ENCODE results near the gene ASIC2.

The ASIC2 gene

DNA sequence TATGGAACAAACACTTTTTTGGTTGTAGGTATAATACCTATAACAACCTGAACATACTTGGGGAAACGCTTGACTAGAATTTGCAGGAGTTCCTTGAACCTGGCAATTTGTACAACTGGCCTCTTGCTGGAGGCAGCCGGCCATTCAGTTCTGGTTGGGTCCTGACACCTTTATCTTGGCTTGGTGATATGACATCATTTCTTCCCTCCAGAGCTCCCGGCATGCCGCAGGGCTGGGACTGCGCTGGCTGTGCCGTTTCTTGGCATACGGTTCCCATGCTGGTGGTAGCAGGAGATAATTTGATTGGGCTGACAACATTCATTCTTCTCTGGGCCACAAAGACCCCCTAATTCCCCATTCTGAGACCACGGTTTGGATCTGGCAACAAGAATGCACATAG is 87.5 kb downstream of the ASIC2 start:
- DNase-seq (ENCODE audit: low read depth in 1 of 2, low spot score in 1 of 2): no peak

DNA sequence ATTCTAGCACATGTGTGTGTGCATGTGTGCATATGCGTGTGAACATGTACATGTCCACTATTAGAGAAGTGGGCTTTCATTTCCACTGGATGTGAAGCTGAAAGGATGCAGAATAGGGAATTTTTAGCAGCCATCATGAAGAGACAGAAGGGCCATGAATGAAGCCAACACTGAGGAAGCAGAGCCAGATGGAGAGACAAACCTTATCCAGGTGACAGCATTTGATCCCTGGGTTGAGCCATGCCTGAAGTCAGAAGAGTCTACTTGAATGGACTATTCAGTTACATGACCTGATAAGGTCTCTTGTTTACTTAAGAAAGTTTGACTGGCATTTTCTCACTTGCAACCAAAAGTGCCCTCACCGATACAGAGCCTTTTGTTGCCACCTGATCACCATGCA is 88.4 kb downstream of the ASIC2 start:
- no peak for DNase-seq (ENCODE audit: low read depth in 1 of 2, low spot score in 1 of 2)

DNA sequence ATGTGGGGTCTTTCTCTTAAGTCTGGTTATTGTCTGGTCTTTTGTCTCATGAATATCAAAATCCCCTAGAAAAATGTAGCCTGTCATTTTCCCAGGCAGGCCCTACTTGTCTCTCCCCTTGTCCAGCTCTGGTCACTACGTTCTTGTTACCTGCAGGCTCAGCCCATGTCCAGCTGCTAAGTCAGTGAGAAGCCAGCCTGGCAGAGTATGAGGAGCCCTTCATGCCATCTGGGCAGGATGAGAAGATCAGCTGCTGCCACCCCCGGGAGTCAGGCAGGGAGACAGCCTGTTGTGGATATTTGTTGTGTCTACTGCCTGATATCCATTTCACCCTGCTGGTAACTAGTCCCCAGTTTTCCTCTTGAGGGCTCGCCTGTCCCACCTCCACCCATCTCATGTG is 88.9 kb downstream of the ASIC2 start:
- DNase-seq (ENCODE audit: low read depth in 1 of 2, low spot score in 1 of 2): no peak

DNA sequence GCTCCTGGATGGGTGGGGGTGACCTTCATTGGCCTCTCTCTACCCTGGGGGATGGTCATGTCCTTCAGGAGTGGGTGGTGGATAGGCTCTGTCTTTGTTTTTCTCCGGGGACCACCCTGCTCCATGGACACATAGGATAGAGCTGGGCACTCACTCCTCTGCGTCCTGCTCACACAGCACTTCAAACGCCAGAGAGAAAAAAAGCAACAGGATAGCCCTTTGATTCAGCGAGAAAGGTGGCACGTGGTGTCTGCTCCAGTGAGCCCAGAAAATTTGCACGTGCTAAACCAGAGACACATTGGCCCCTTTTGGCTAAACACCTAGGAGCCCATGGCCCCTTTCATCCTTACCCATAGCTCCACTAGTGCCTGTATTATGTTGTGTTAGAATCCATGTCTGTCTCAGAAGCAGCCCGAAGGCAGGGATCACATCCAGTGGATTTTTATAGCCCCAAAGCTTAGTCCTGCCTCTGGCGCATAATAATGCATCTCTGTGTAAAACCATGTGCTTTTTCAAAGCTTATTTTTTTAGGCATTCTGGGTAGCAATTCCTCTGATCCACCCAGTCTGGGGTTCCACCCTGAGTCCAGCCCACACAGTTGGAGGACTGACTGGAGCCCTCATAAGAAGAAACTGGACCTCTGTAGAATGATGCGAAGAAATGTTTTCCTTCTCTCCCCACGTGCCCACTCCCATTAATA is 90.1 kb downstream of the ASIC2 start:
- no peak for DNase-seq (ENCODE audit: low read depth in 1 of 2, low spot score in 1 of 2)

DNA sequence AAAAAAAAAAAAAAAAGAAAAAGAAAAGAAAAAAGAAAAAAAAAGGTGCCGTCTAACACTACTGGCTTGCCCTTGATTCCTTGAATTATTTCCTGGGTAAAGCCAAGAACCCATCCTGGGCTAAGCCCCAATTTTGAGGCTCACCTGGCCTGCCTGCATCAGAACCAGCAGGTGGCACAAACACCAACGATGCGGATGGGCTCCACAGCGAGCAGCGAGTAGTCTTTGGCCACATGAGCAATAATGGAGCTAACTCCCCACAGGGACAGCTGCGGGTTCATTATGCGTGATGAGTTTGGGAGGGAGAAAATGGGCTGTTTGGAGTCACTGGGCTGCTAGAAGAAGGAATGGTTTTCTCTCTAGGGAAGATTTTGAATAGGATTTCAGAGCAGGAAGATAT is 91.1 kb downstream of the ASIC2 start:
- no peak for DNase-seq (ENCODE audit: low read depth in 1 of 2, low spot score in 1 of 2)

DNA sequence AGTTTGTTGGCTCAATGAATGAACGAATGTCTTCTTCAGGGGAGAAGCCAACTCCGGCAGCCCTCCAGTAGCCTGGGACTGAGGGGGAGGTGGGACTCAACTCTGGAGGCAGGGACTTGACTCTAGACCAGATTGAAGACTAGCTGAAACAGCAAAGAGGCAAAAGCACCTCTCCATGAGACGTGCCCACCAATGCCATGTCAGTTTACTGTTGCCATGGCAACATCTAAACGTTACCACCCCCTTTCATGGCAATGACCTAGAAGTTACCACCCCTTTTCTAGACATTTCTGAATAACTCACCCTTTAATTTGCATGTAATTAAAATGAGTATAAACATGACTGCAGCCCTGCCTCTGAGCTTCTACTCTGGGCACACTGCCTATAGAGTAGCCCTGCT is 91.8 kb downstream of the ASIC2 start:
- DNase-seq (ENCODE audit: low read depth in 1 of 2, low spot score in 1 of 2): no peak

DNA sequence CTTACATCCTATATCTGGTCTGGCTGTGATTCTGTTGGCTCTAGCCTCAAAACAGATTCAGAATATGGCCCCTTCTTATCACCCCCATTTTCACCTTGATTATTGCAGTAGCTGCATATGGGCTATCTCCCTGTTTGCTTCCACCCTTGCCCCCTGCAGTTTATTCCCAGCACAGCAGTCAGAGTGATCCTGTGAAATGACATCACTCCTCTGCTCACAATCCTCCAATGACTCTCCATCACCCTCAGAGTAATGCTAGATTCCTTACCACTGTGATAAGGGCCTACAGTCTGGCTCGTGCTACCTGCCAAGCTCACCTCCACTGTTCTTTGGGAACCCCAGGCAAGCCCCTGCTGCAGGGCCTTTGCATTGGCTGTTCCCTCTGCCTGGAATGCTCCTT is 92.5 kb downstream of the ASIC2 start:
- DNase-seq (ENCODE audit: low read depth in 1 of 2, low spot score in 1 of 2): no peak

DNA sequence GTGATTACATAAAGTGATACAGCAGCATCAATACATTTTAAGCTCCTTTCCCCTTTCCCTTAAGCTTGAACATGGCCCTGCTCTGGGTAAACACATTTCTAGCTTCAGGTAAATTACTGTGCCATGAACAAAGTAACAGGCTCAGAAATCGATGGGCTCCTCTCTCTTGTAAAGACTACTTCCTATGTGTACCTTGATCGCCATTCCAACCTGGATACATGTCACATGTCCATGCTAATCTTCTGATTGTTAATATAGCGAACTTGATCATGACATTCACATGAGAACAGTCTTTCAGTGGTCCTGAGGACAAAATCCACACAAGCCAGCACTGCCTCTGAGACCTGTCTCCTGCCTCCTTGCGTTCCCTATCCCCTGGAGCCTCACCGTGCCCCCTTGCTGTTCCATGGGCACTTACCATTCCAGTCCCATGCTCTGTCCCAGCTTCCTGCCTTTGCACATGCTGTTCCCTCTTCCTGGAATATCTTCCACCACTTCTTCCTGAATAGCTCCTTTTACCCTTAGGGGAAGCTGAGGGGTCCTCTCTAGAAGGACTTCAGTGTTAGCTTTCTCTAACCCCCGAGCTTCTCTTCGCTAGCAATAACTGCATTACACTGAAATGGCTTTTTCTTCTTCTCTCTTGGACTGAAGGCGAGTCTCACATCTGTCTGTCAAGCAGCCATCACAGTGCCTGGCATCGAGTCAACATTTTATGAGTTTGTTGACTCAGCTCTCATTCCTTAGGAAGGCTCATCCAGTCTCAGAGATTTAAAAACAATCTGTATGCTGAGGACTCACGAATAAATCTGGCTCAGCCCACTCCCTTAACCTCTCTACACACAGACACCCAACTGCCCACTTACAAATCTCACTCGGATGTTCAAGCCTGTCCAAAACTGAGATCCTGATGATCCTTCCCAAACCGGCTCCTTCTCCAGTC is 93.3 kb downstream of the ASIC2 start:
- DNase-seq (ENCODE audit: low read depth in 1 of 2, low spot score in 1 of 2): no peak

DNA sequence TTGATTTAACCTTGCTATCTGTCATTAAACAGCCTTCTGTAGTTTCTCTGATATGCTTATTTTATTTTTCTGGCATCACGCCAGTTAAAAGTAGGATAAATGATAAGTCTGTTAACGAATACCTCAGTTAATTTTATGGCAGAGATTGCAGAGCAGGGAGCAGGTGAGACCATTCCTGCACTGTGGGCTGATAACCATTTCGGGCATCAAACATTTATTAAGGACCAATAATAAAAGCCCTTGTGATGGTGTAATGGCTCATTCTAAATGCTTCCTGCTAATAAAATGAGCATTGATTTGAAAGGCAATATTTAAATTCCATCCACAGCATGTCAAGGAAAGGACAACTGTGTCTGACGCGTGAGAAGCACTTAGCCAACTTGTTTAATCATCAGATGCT is 94.1 kb downstream of the ASIC2 start:
- DNase-seq (ENCODE audit: low read depth in 1 of 2, low spot score in 1 of 2): no peak

DNA sequence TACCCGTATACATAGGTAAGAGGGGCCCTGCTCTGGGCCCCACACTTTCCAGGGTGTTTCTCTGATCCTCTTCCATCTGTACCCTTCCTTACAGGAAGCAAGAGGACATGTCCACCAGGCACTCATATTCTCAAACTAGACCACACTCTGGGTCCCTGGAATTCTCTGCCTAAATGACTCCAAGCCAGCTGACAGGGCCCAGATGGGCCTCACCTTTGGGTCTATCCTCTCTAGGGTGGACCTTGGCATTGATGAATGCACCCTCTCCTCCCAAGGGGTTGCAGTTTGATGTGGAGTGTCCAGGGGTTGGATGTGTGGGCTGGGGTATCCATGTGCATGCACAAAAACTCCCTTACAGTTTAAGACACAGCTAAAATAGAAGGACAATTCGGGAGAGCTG is 95.8 kb downstream of the ASIC2 start:
- DNase-seq (ENCODE audit: low read depth in 1 of 2, low spot score in 1 of 2): no peak

DNA sequence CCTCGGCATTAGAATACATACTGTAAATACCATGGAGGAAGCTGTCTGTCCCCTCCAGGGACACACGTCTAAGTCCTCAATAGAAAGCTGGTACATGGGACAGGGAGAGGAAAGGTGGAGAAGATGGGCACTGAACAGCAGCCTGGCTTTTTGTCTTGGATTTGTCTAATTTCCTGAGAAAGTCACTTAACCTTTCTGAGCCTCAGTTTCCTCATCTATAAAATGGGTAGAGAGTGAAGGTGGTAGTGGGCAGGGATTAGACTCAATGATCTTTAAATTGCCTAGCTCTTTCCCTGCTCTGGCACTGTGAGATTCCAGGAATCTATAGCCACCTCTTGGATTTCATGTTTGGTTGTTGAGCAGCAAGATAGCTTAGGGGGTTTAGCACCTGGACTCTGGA is 96.2 kb downstream of the ASIC2 start:
- no peak for DNase-seq (ENCODE audit: low read depth in 1 of 2, low spot score in 1 of 2)

DNA sequence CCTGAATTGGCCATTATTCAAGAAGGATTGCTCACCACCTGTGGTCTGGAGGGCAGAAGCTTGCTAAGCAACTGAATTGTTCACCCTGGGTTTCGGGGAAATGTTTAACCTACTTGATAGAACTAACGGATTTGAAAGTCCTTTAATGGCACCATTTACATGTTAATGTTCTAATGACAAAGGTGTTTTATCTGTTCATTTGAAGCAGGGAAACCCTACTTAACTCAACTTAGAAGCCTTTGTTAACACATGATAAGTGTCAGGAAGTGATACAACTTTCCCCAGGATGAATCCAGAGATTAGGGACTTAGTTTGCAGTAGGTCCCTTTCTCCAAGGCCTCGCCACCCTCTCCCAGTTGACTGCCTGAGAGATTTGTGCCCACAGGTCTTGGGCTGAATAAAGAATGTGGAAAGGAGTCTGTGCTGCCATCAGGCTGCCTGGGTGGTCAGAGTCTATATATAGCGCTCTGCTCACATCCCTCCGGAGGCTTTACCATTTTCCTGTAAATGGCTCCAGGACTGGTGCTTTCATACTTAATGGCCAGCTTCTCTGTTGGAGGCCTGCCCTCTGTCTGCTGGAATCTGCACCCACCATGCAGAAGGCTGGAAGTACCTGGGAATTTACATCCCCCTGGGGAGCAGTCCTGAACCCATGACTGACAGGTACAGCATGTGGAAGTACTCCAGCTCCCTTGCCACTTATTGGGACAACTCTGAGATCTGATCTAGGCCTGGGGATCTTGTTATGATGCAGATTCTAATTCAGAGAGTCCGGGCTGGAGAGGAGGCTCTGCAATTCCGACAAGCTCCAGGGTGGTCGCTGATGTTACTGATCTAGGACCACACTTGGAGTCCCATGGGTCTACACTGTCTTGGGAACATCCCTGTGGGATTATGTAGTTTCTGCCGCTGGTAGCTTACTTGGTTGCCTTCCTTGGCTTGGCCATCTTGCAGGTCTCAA is 99.9 kb downstream of the ASIC2 start:
- DNase-seq (ENCODE audit: low read depth in 1 of 2, low spot score in 1 of 2): no peak

DNA sequence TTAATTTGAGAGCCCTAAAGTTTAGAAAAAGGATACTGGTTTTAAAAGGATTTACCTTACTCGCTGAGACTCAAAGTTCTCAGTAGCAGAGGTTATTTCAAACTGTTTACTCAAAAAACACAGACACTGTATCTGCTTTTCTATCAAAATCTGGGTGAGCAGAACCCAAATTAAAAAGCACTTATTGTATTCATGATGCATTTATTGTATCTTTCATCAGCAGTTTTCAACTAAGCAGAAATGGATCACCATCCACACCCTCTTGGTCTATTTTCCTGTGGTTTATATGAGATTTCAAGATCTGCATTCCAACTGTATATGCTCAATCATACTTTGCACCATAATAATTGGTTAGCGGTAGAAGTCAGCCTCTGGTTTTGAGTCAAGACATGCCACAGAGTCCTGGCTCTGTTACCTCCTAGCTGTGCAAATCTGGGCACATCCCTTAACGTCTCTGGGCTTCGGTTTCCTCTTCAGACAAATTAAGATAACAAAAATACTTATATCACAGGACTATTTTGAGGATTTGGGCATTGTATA is 109.5 kb downstream of the ASIC2 start:
- DNase-seq (ENCODE audit: low read depth in 1 of 2, low spot score in 1 of 2): no peak

DNA sequence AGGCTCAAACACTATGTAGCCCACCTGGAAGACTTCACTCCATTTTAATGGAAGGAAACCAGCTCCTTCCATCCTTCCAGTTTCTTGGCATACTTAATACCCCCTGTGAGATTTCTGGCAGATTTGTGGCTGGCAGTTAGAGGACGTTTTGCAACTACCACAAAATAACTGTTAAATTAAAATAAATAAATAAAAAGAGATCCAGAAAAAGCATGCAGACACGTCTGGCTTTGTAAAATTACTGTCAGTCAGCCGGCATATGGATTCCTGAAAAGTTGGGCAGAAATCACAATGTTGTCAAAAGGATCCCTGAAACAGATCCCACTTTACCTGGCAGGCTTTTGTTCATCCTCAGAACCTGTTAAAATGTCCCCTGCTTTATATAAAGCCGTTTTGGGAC is 113.9 kb downstream of the ASIC2 start:
- no peak for DNase-seq (ENCODE audit: low read depth in 1 of 2, low spot score in 1 of 2)

DNA sequence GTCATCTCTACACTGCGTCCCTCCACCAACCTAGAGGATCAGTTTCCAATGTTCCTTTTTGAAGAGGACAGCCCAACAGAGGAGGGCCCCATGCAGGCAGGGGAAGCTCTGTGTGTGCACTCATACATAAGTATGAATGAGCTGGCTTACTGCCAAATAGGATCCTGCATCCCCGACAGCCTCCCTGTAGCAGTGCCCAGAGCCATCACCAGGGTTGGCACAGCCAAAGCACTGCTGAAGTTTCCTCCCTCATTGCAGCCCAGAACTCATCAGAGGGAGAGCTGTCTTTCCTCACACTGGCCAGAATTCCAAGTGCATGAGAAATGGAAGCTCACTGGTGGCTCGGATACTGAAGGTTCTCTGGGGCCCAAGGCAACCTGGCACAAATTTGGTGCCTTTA is 114.4 kb downstream of the ASIC2 start:
- DNase-seq (ENCODE audit: low read depth in 1 of 2, low spot score in 1 of 2): no peak

DNA sequence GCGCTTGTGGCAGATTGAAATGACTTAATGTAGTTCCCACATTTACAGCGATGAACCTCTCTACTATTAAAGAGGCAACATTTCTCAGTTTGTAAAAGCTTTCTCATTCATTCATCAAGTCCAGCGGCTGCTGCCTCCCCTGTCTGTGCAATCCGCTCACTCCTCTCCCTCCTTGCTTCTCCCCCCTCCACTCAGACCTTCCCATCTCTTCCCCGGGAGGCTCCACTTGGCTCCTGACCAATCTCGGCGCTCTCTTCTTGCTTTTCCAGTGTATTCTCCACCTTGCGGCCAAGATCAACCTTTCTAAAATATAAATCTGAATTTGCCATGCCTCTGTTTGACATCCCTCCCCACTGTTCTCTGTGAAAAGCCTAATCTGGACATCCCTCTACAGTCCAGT is 117.5 kb downstream of the ASIC2 start:
- DNase-seq (ENCODE audit: low read depth in 1 of 2, low spot score in 1 of 2): no peak

DNA sequence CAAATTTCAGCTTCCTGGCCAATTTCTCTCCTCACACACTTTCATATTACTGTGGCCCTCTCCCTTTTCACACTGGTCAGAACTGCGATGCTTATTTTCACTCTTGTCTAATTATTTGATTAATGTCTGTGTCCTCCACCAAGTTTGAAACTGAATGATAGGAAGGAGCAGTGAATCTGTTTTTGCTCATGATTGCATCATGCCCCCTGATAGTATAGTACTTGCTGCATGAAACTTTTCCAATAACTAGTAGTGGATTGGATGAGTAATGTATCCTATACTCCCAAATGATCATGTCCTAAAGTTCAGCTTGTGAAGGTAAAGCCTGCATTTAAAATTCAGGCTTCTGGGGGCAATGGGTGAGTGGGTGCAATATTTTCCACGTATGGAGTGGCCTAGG is 121.2 kb downstream of the ASIC2 start:
- no peak for DNase-seq (ENCODE audit: low read depth in 1 of 2, low spot score in 1 of 2)

DNA sequence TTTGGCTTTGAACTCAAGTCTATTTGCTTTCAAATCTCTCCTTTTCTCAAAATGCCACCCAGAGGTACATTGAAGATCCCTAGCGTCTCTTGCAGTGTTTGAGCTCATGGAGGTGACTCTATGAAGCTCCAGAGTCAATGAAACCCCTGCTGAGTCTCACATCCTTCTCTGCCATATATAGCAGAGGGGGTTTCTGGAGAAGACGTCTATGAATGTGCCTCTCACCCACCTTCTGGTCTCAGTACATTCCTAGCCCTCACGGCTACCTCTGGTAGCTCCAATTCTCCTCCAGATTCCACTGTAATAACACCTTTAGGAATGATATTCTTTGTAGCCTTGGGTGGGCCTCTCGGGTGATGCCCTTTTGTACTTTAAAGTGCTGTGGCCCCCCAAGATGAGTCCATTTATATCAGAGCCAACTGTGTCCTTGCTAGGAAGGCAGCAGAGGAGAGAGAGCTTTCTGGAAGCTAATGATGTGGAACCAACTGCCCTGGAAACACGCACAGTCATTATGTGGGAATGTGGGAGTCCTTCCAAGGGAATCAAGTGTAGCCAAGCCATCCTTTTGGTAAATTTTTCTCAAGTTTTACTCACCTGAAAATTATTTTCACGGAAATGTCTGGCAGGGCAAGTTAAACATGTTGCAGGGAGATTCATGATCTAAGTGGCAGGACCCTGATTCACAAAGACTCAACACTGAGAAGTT is 123.4 kb downstream of the ASIC2 start:
- no peak for DNase-seq (ENCODE audit: low read depth in 1 of 2, low spot score in 1 of 2)

DNA sequence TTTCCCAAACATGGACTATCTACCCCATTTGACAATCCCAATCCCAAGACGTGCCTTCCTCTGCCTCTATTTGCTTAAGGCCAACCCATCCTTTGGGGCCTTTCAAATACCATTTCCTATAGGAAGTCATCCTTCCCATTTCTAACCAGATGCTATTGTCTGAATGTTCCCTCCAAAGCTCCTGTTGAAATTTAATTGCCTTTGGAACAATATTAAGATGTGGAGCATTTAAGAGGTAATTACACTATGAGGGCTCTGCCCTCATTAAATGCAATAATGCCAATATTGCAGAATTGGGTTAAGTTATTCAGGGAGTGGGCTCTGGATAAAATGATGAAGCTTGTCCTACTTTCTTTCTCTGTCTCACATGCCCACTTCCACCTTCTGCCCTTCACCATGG is 125.4 kb downstream of the ASIC2 start:
- DNase-seq (ENCODE audit: low read depth in 1 of 2, low spot score in 1 of 2): no peak

DNA sequence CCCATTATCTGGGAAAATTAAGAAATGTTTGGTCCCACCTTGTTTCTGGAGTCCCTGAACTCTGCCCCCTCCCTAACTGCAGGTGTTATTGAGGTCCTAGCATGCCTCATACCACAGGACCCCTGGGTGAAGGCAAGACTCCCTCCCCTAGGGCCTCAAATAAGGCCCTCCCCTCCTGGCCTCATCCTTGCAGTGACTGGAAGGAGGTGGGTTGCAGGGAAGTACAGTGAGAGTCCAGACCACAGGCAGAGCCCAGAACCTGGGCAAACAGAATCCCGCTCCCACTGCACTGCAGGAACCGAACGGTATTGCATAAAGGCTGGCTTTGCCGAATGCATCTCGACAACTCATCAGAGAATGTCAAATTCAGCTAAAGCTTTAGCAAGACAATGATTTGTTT is 126.6 kb downstream of the ASIC2 start:
- no peak for DNase-seq (ENCODE audit: low read depth in 1 of 2, low spot score in 1 of 2)

All from activated CD4-positive, alpha-beta T cell treated with anti-CD3 and anti-CD28 coated beads, Interleukin-2, amount 50 U/mL, for 24 hours (primary cell).